CD4-positive, alpha-beta memory T cell (primary cell): ENCODE measurements around the gene COL4A1. TPM values are rescaled to one million over a fixed set of nuclear protein-coding genes. Genes with fewer than 3 reads are reported as not detected.

ENCODE experiments used
- CTCF ChIA-PET: fragments of 350-600 bp; sonication (Branson Sonifier 250); formaldehyde crosslinking; loops from one replicate; lab custom pipeline; 2021; ENCODE audit warnings: inconsistent platforms; ENCODE audit not compliant: partially characterized antibody; lab: Charles Lee
- POLR2A ChIA-PET: fragments of 350-600 bp; sonication (Branson Sonifier 250); formaldehyde crosslinking; loops from one replicate; lab custom pipeline; 2021; ENCODE audit not compliant: partially characterized antibody; lab: Charles Lee
- DNase-seq, 5 donors: peaks; one replicate each; pipeline versions ENCODE4 v3.0.0 to v3.0.0-alpha.2; 2020 to 2022; ENCODE audit warnings: mixed read lengths in 1 of 5
- H3K27ac ChIP-seq: one replicate; pipeline ENCODE4 v1.7.0; 2013; ENCODE audit warnings: low read depth, low read length
- H3K27me3 ChIP-seq: 2 replicates; pipeline ENCODE4 v1.7.0; 2013; ENCODE audit warnings: mild to moderate bottlenecking, low read length, moderate library complexity; ENCODE audit not compliant: insufficient read depth
- H3K36me3 ChIP-seq: 2 replicates; pipeline ENCODE4 v1.7.0; 2013; ENCODE audit warnings: mild to moderate bottlenecking, low read length, moderate library complexity; ENCODE audit not compliant: insufficient read depth
- H3K4me1 ChIP-seq: 2 replicates; pipeline ENCODE4 v1.7.0; 2013; ENCODE audit warnings: mild to moderate bottlenecking, low read length, moderate library complexity; ENCODE audit not compliant: insufficient read depth
- H3K4me3 ChIP-seq, 2 donors: one replicate each; pipeline ENCODE4 v1.7.0; 2013; ENCODE audit warnings: low read length in 2 of 2, mild to moderate bottlenecking in 1 of 2
- H3K9me3 ChIP-seq, 2 donors: one replicate each; pipeline ENCODE4 v1.7.0; 2013; ENCODE audit warnings: low read length in 2 of 2, control low read depth in 1 of 2; ENCODE audit not compliant: control insufficient read depth in 1 of 2
- H3K27ac Mint-ChIP-seq, 7 donors: one replicate each; pipeline ENCODE4 v1.8.0; 2020 to 2021; ENCODE audit warnings: mixed read lengths in 7 of 7, mild to moderate bottlenecking in 6 of 7, inconsistent platforms in 3 of 7, moderate library complexity in 3 of 7
- H3K27me3 Mint-ChIP-seq, 2 donors: one replicate each; pipeline ENCODE4 v1.8.0; 2020 to 2021; ENCODE audit warnings: mixed read lengths in 2 of 2
- H3K36me3 Mint-ChIP-seq, 2 donors: one replicate each; pipeline ENCODE4 v1.8.0; 2020 to 2021; ENCODE audit warnings: mixed read lengths in 2 of 2, inconsistent platforms in 1 of 2, mild to moderate bottlenecking in 1 of 2
- H3K4me1 Mint-ChIP-seq, 4 donors: one replicate each; pipeline ENCODE4 v1.8.0; 2020 to 2021; ENCODE audit warnings: mixed read lengths in 4 of 4, mild to moderate bottlenecking in 1 of 4
- H3K4me3 Mint-ChIP-seq, 8 donors: one replicate each; pipeline ENCODE4 v1.8.0; 2020 to 2021; ENCODE audit warnings: mixed read lengths in 8 of 8, mild to moderate bottlenecking in 7 of 8, moderate library complexity in 6 of 8, inconsistent platforms in 3 of 8
- H3K9me3 Mint-ChIP-seq, 8 donors: one replicate each; pipeline ENCODE4 v1.8.0; 2020 to 2021; ENCODE audit warnings: mixed read lengths in 8 of 8, mild to moderate bottlenecking in 5 of 8, inconsistent platforms in 3 of 8, moderate library complexity in 1 of 8
- intact Hi-C: fragments of 100-400 bp; cut with micrococcal nuclease; formaldehyde crosslinking; loops from one replicate; pipeline ENCODE4 v1.15.1; 2023
- polyA plus RNA-seq, 2 donors: library from polyadenylated mRNA; unstranded; fragments of 300-500 nt; fragmentation: Illumina TruSeq; gene quantifications; one replicate each; pipeline ENCODE4 v1.2.3, GENCODE V29; 2021
- total RNA-seq, 2 experiments: library from RNA; stranded (reverse); gene quantifications; one replicate each; pipeline ENCODE4 v1.2.3, GENCODE V29; 2021

COL4A1 gene
- total and polyA plus RNA-seq, 4 experiments from 2014 or later, result not detected

DNA sequence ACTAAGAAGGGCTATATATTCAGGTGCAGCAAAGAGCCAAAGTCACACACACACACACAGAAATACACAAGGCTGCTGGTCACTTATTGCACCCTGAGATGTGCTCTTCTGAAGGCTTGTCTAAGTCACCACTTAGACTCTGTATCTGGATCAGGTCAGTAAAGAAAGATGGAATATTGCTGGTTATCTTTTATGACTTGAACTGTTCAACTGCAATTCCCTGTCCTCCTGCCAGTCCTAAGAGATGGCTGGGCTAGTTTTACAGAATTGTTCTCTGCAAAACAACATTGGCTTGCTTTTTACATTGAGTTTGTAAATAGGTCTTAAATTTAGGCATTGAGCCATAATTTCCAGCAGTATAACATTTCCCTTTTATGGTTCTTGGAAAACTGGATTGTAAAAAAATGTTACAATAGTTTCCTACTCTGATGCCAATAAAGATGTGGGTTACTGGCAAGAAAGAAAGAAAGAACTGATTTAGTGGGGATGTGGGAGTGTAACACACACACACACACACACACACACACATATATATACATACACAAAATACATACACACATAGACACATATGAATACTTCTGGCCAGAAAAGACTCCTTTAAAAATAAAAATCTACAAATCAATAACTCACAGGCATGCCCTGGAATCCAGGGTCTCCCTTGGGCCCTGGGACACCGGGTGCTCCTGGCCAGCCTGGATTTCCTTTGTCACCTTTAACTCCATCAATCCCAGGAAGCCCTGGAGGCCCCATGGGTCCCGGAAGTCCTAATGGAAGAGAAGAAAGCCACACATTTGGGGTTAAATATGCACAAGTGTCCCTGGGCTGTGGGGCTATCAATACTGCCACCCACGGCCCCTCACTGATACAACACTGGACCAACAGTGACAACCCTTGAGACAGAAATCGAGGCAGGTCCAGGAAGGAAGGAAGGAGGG lies 137.7 kb downstream of the COL4A1 start:
- no peak for DNase-seq
- H3K36me3 Mint-ChIP-seq, result peaks cover 0 to 2% of the 10 kb centered on the region in 2 donors
- H3K27me3 ChIP-seq, result no peaks in the 10 kb centered on the region
- H3K27ac ChIP-seq, result no peak overlapping the region
- no peak overlapping the region for H3K4me3 ChIP-seq
- peaks cover 0 to 8% of the 10 kb centered on the region in 2 donors for H3K9me3 ChIP-seq
- intact Hi-C loops, result no loop called here
- H3K4me1 Mint-ChIP-seq, result no peaks in the 10 kb centered on the region
- H3K9me3 Mint-ChIP-seq, result peaks cover 0 to 20% (median 12%) of the 10 kb centered on the region in 8 donors
- H3K4me3 Mint-ChIP-seq, result no peak overlapping the region
- H3K36me3 ChIP-seq, result no peaks in the 10 kb centered on the region
- POLR2A ChIA-PET, result no interaction called here
- peaks cover 2 to 4% of the 10 kb centered on the region in 2 donors for H3K27me3 Mint-ChIP-seq
- no peaks in the 10 kb centered on the region for H3K4me1 ChIP-seq
- CTCF ChIA-PET, result no interaction called here
- H3K27ac Mint-ChIP-seq, result no peak overlapping the region

GRCh38 chr13:110166598-110166997 lies 140.4 kb downstream of the COL4A1 start:
- DNase-seq, result no peak
- intact Hi-C loops, result no loop called here
- peaks cover 2 to 4% of the 10 kb centered on the region in 2 donors for H3K27me3 Mint-ChIP-seq
- H3K4me3 Mint-ChIP-seq, result no peak overlapping the region
- peaks cover 0 to 3% (median 0%) of the 10 kb centered on the region in 8 donors for H3K9me3 Mint-ChIP-seq
- H3K4me1 Mint-ChIP-seq, result no peaks in the 10 kb centered on the region
- ChIA-PET CTCF (no interaction called here), POLR2A (no interaction called here)
- no peaks in the 10 kb centered on the region for H3K27me3 ChIP-seq
- no peaks in the 10 kb centered on the region for H3K36me3 ChIP-seq
- H3K36me3 Mint-ChIP-seq, result no peaks in the 10 kb centered on the region
- no peaks in the 10 kb centered on the region for H3K9me3 ChIP-seq
- H3K27ac Mint-ChIP-seq, result no peak overlapping the region
- no peaks in the 10 kb centered on the region for H3K4me1 ChIP-seq
- no peak overlapping the region for H3K4me3 ChIP-seq
- H3K27ac ChIP-seq, result no peak overlapping the region

- Histone ChIP-seq H3K36me3 (no peaks in the 10 kb centered on the region), H3K4me3 (no peak overlapping the region), H3K27ac (no peak overlapping the region), H3K9me3 (no peaks in the 10 kb centered on the region), H3K4me1 (no peaks in the 10 kb centered on the region), H3K27me3 (no peaks in the 10 kb centered on the region)
- Mint-ChIP-seq H3K36me3 (no peaks in the 10 kb centered on the region), H3K4me3 (no peak overlapping the region), H3K27ac (no peak overlapping the region), H3K27me3 (peaks cover 0 to 5% of the 10 kb centered on the region in 2 donors), H3K4me1 (peaks cover 0 to 2% (median 0%) of the 10 kb centered on the region in 4 donors), H3K9me3 (no peaks in the 10 kb centered on the region)
- intact Hi-C loops, result no loop called here
- ChIA-PET POLR2A (no interaction called here), CTCF (no interaction called here)
- DNase-seq, result no peak
These were observed 142.3 kb downstream of the COL4A1 start for GRCh38 chr13:110164706-110165105.

GRCh38 chr13:110162866-110163658 lies 143.9 kb downstream of the COL4A1 start:
- Histone ChIP-seq H3K4me3 (no peak overlapping the region), H3K27ac (no peak overlapping the region), H3K9me3 (no peaks in the 10 kb centered on the region), H3K4me1 (no peaks in the 10 kb centered on the region), H3K36me3 (no peaks in the 10 kb centered on the region), H3K27me3 (no peaks in the 10 kb centered on the region)
- Mint-ChIP-seq H3K27me3 (peaks cover 0 to 6% of the 10 kb centered on the region in 2 donors), H3K36me3 (no peaks in the 10 kb centered on the region), H3K9me3 (no peaks in the 10 kb centered on the region), H3K4me1 (peaks cover 0 to 2% (median 0%) of the 10 kb centered on the region in 4 donors), H3K4me3 (no peak overlapping the region), H3K27ac (no peak overlapping the region)
- DNase-seq, result no peak
- POLR2A ChIA-PET, result no interaction called here
- intact Hi-C loops, result no loop called here
- CTCF ChIA-PET, result no interaction called here

DNA sequence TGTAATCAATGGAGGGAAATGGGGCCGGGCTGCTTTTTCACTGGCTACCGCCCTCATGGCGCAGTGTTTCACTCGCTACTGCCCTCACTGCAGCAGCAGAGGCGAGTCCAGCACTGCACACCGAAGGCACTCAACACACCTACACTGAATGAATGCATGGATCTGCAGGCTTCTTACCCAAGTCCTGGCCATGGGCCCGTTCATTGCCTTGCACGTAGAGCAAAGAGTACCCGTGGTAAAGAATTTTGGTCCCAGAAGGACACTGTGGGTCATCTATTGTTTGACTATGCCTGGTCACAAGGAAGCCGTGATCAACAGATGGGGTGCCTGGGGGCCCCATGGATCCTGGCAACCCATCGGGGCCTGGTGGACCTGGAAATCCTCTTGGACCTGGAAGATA lies 144.9 kb downstream of the COL4A1 start:
- H3K27me3 ChIP-seq, result no peaks in the 10 kb centered on the region

GRCh38 chr13:110161112-110161882 lies 145.7 kb downstream of the COL4A1 start:
- Histone ChIP-seq H3K9me3 (no peaks in the 10 kb centered on the region), H3K27me3 (no peaks in the 10 kb centered on the region), H3K36me3 (no peaks in the 10 kb centered on the region), H3K4me3 (no peak overlapping the region), H3K27ac (no peak overlapping the region), H3K4me1 (no peaks in the 10 kb centered on the region)
- no peak for DNase-seq
- Mint-ChIP-seq H3K4me1 (peaks cover 0 to 2% (median 0%) of the 10 kb centered on the region in 4 donors), H3K36me3 (no peaks in the 10 kb centered on the region), H3K27me3 (peaks cover 0 to 4% of the 10 kb centered on the region in 2 donors), H3K9me3 (no peaks in the 10 kb centered on the region), H3K4me3 (no peak overlapping the region), H3K27ac (no peak overlapping the region)
- ChIA-PET CTCF (no interaction called here), POLR2A (no interaction called here)
- intact Hi-C loops, result no loop called here

More for the DNA sequence above, 144.9 kb downstream of the COL4A1 start:
- peaks cover 0 to 2% (median 0%) of the 10 kb centered on the region in 4 donors for H3K4me1 Mint-ChIP-seq
- no peak overlapping the region for H3K4me3 Mint-ChIP-seq
- Histone ChIP-seq H3K4me3 (no peak overlapping the region), H3K4me1 (no peaks in the 10 kb centered on the region), H3K36me3 (no peaks in the 10 kb centered on the region), H3K9me3 (no peaks in the 10 kb centered on the region), H3K27ac (no peak overlapping the region)
- H3K27ac Mint-ChIP-seq, result no peak overlapping the region
- no peak for DNase-seq
- H3K27me3 Mint-ChIP-seq, result peaks cover 0 to 6% of the 10 kb centered on the region in 2 donors
- POLR2A ChIA-PET, result no interaction called here
- H3K36me3 Mint-ChIP-seq, result no peaks in the 10 kb centered on the region
- CTCF ChIA-PET, result no interaction called here
- intact Hi-C loops, result no loop called here
- no peaks in the 10 kb centered on the region for H3K9me3 Mint-ChIP-seq
